B cell (primary cell): ENCODE results near the gene TMEM156.

Experiments
- EZH2 ChIP-seq: IDR thresholded peaks from 2 replicates; pipeline ENCODE4 v1.6.1; 2012; ENCODE audit warnings: borderline replicate concordance, low read depth, mild to moderate bottlenecking, moderate library complexity, low read length; ENCODE audit not compliant: insufficient read depth, poor library complexity, severe bottlenecking
- TF ChIP-seq, protein P1 (sequence below): fragments of 200-600 bp; IDR thresholded peaks from one replicate; pipeline ENCODE4 v1.8.0; 2022; ENCODE audit warnings: antibody characterized with exemption, mild to moderate bottlenecking

DNA sequence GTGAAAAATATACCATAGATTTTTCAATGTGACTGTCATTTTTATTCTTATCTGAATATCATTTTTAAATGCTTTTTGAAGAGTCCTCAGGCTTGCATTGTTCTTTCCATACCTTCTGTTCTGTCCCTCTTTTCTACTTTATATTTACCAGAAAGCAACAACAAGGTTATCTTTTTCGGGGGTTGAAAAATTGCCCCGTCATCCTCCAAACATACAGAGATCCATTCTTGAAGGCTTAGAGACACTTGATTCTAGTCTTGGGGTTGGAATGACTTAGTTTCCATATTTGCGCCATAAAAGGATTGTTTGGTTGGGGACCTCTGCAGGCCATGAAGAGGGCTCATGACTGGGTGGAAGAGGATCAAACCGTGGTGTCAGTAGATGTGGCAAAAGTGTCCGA, 101.1 kb downstream of the TMEM156 start:
- TF ChIP-seq EZH2, result no peak
- TF ChIP-seq, protein P1, sequence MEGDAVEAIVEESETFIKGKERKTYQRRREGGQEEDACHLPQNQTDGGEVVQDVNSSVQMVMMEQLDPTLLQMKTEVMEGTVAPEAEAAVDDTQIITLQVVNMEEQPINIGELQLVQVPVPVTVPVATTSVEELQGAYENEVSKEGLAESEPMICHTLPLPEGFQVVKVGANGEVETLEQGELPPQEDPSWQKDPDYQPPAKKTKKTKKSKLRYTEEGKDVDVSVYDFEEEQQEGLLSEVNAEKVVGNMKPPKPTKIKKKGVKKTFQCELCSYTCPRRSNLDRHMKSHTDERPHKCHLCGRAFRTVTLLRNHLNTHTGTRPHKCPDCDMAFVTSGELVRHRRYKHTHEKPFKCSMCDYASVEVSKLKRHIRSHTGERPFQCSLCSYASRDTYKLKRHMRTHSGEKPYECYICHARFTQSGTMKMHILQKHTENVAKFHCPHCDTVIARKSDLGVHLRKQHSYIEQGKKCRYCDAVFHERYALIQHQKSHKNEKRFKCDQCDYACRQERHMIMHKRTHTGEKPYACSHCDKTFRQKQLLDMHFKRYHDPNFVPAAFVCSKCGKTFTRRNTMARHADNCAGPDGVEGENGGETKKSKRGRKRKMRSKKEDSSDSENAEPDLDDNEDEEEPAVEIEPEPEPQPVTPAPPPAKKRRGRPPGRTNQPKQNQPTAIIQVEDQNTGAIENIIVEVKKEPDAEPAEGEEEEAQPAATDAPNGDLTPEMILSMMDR, result no peak
